22Rv1 (cell line): ENCODE results near the gene GATAD2B.

ENCODE experiments used
- H3K27ac ChIP-seq: fragments of 450-650 bp; 2 replicates; pipeline ENCODE4 v1.5.1; 2017
- CTCF ChIP-seq: fragments of 450-650 bp; IDR thresholded peaks from 2 replicates; pipeline ENCODE4 v1.5.1; 2017; ENCODE audit warnings: mild to moderate bottlenecking
- ZFX ChIP-seq: fragments of 450-650 bp; IDR thresholded peaks from 2 replicates; pipeline ENCODE4 v1.6.1; 2017; ENCODE audit warnings: antibody characterized with exemption, borderline replicate concordance

GATAD2B gene

DNA sequence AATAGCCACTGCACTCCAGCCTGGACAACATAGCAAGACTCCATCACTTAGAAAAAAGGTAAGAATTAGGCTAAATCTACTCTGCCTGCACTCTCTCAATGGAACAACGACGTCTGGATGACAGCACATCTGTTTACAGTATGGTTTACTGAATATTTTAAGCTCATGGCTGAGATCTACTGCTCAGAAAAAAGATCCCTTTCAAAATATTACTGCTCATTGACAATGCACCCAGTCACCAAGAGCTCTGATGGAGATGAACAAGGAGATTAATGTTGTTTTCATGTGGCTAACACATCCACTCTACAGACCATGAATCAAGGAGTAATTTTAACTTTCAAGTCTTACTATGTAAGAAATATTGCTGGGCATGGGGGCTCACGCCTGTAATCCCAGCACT, 89.6 kb downstream of the GATAD2B start:
- no peak overlapping the region for H3K27ac ChIP-seq
- TF ChIP-seq ZFX (no peak), CTCF (no peak)

DNA sequence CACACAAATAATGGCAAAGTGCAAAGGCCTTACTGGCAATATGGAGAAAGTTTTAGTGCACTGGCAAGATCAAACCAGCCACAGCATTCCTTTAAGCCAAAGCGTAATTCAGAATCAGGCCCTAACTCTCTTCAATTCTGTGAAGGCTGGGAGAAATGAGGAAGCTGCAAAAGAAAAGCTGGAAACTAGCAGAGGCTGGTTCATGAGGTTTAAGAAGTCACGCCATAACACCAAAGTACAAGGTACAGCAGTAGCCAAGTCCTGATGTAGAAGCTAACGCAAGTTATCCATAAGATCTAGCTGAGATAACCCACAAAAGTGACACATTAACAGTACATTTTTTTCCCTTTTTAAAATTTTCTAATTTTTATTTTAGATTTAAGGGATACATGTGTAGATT, 90.5 kb downstream of the GATAD2B start:
- TF ChIP-seq CTCF, result no peak
- no peak for TF ChIP-seq ZFX
- H3K27ac ChIP-seq, result no peak overlapping the region

- TF ChIP-seq ZFX (no peak), CTCF (no peak)
- H3K27ac ChIP-seq, result no peak overlapping the region
Observed at GRCh38 chr1:153831026-153831425, 91.7 kb downstream of the GATAD2B start.

- H3K27ac ChIP-seq, result no peak overlapping the region
- TF ChIP-seq CTCF (peak; percentile 36), ZFX (no peak)
Observed at GRCh38 chr1:153827168-153827964, 95.4 kb downstream of the GATAD2B start.

GRCh38 chr1:153818876-153819275, 103.9 kb downstream of the GATAD2B start:
- no peak overlapping the region for H3K27ac ChIP-seq
- no peak for TF ChIP-seq CTCF
- TF ChIP-seq ZFX, result no peak

GRCh38 chr1:153816283-153816889, 106.4 kb downstream of the GATAD2B start:
- no peak for TF ChIP-seq ZFX
- no peak for TF ChIP-seq CTCF
- H3K27ac ChIP-seq, result no peak overlapping the region
